A673 (cell line): ENCODE measurements around the gene GSTA3. TPM values are rescaled to one million over a fixed set of nuclear protein-coding genes. Genes with fewer than 3 reads are reported as not detected.
"Not testable (repeated sequence)": the region's sequence is repeated elsewhere in the genome, so short reads cannot be mapped to it uniquely, and the experiment has no call there.

ENCODE experiments used
- BruUV-seq: library from RNA; stranded (reverse); fragments of 400-500 nt; replicated peaks from 2 replicates; lab custom pipeline; 2021; lab: Mats Ljungman, UMichigan
- CTCF ChIA-PET: fragments of 300-600 bp; sonication (Branson Sonifier 250); formaldehyde crosslinking; loops from one replicate; lab custom pipeline; 2022; ENCODE audit warnings: antibody characterized with exemption; lab: Charles Lee
- POLR2A ChIA-PET: fragments of 300-600 bp; sonication (Branson Sonifier 250); formaldehyde crosslinking; loops from one replicate; lab custom pipeline; 2022; ENCODE audit warnings: antibody characterized with exemption; ENCODE audit not compliant: low non-redundant PET; lab: Charles Lee
- DNase-seq: peaks from one replicate; pipeline ENCODE4 v3.0.0-alpha.2; 2015; ENCODE audit warnings: low spot score
- H3K27ac ChIP-seq: fragments of 200-600 bp; sonication (generic); 2 replicates; pipeline ENCODE4 v1.5.1; 2016; ENCODE audit warnings: mixed run types, low read depth, mild to moderate bottlenecking, mixed read lengths, antibody characterized with exemption, low read length; ENCODE audit not compliant: poor library complexity, severe bottlenecking
- H3K27me3 ChIP-seq: fragments of 200-600 bp; sonication (generic); replicated peaks from 2 replicates; pipeline ENCODE4 v1.6.1; 2017; ENCODE audit warnings: mixed run types, low read depth, mild to moderate bottlenecking, mixed read lengths, antibody characterized with exemption, low read length; ENCODE audit not compliant: insufficient read depth, poor library complexity
- H3K36me3 ChIP-seq: fragments of 200-600 bp; sonication (generic); 2 replicates; pipeline ENCODE4 v1.6.1; 2016; ENCODE audit warnings: mixed run types, mild to moderate bottlenecking, mixed read lengths, antibody characterized with exemption, low read length; ENCODE audit not compliant: insufficient read depth, poor library complexity, severe bottlenecking
- H3K4me1 ChIP-seq: fragments of 200-600 bp; sonication (generic); 2 replicates; pipeline ENCODE4 v1.6.1; 2017; ENCODE audit warnings: mixed run types, mild to moderate bottlenecking, mixed read lengths, antibody characterized with exemption, low read length; ENCODE audit not compliant: insufficient read depth, poor library complexity, severe bottlenecking
- H3K4me3 ChIP-seq: fragments of 200-600 bp; sonication (generic); 2 replicates; pipeline ENCODE4 v1.5.1; 2016; ENCODE audit warnings: low read depth, mixed run types, mild to moderate bottlenecking, mixed read lengths, low read length; ENCODE audit not compliant: poor library complexity, severe bottlenecking
- H3K9me3 ChIP-seq: fragments of 200-600 bp; sonication (generic); 2 replicates; pipeline ENCODE4 v1.6.1; 2016; ENCODE audit warnings: mixed run types, low read depth, mild to moderate bottlenecking, mixed read lengths, antibody characterized with exemption, low read length; ENCODE audit not compliant: poor library complexity, severe bottlenecking
- CTCF ChIP-seq: fragments of 300-800, 200-600 bp; sonication (generic); conservative IDR thresholded peaks from 2 replicates; pipeline ENCODE4 v1.5.1; 2017; ENCODE audit warnings: low read depth, mild to moderate bottlenecking, antibody characterized with exemption, low read length, moderate library complexity, mixed read lengths
- EZH2 ChIP-seq: fragments of 200-600 bp; sonication (generic); IDR thresholded peaks from 2 replicates; pipeline ENCODE4 v1.6.1; 2017; ENCODE audit warnings: borderline replicate concordance, low read depth, mild to moderate bottlenecking, mixed read lengths, antibody characterized with exemption, low read length; ENCODE audit not compliant: poor library complexity, severe bottlenecking
- intact Hi-C: fragments of 100-400 bp; cut with micrococcal nuclease; formaldehyde crosslinking; loops from one replicate; pipeline ENCODE4 v1.10.0; 2022; ENCODE audit not compliant: unreplicated experiment
- total RNA-seq: library from RNA; stranded (reverse); gene quantifications from 2 replicates; pipeline ENCODE4 v1.2.3, GENCODE V29; 2021

GSTA3 gene
- total RNA-seq, 1 experiment from 2014 or later = not detected

- H3K4me1 ChIP-seq = no peaks in the 10 kb centered on the region
- TF ChIP-seq CTCF = no peak
- no peak for TF ChIP-seq EZH2
Measured at GRCh38 chr6:52922161-52922560, 12.7 kb upstream of the GSTA3 start.

GRCh38 chr6:52921743-52922142 is 12.2 kb upstream of the GSTA3 start:
- Histone ChIP-seq H3K36me3 (no peaks in the 10 kb centered on the region), H3K27ac (no peak overlapping the region), H3K4me1 (no peaks in the 10 kb centered on the region), H3K9me3 (no peaks in the 10 kb centered on the region), H3K27me3 (no peaks in the 10 kb centered on the region), H3K4me3 (no peak overlapping the region)
- TF ChIP-seq EZH2 (no peak), CTCF (no peak)
- CTCF ChIA-PET = no interaction called here
- no TSS peak for BruUV-seq
- POLR2A ChIA-PET = no interaction called here
- intact Hi-C loops = no loop called here
- DNase-seq = no peak

More at GRCh38 chr6:52922161-52922560, 12.7 kb upstream of the GSTA3 start:
- ChIA-PET CTCF (no interaction called here), POLR2A (interaction anchor here (0.5 kb wide), 1 partner anchor 425 kb away, joined by 3 read pairs; no protein-coding TSS in a partner anchor)
- Histone ChIP-seq H3K27ac (no peak overlapping the region), H3K4me3 (no peak overlapping the region), H3K9me3 (no peaks in the 10 kb centered on the region), H3K36me3 (no peaks in the 10 kb centered on the region), H3K27me3 (no peaks in the 10 kb centered on the region)
- no TSS peak for BruUV-seq
- no peak for DNase-seq
- intact Hi-C loops = no loop called here

- H3K9me3 ChIP-seq, H3K36me3 ChIP-seq, CTCF ChIA-PET, H3K4me1 ChIP-seq, BruUV-seq, DNase-seq, H3K27me3 ChIP-seq, H3K27ac ChIP-seq, intact Hi-C loops, POLR2A ChIA-PET, H3K4me3 ChIP-seq: not testable (repeated sequence)
Measured at GRCh38 chr6:52919511-52919910, 10.0 kb upstream of the GSTA3 start.

GRCh38 chr6:52918771-52919170 is 9.3 kb upstream of the GSTA3 start:
- POLR2A ChIA-PET, BruUV-seq, H3K4me1 ChIP-seq, H3K36me3 ChIP-seq, H3K27ac ChIP-seq, DNase-seq, intact Hi-C loops, H3K27me3 ChIP-seq, H3K4me3 ChIP-seq, CTCF ChIA-PET, H3K9me3 ChIP-seq: not testable (repeated sequence)

GRCh38 chr6:52918027-52918686 is 8.7 kb upstream of the GSTA3 start:
- H3K36me3 ChIP-seq, H3K9me3 ChIP-seq, POLR2A ChIA-PET, H3K27ac ChIP-seq, DNase-seq, H3K27me3 ChIP-seq, H3K4me1 ChIP-seq, CTCF ChIA-PET, BruUV-seq, intact Hi-C loops, H3K4me3 ChIP-seq: not testable (repeated sequence)
